HPDE6-E6E7 (cell line): Measurements from ENCODE around the gene AXIN2.
"Not testable (repeated sequence)": the region's sequence is repeated elsewhere in the genome, so short reads cannot be mapped to it uniquely, and the experiment has no call there.

ENCODE experiments used
- DNase-seq: peaks from one replicate; pipeline ENCODE4 v3.0.0; 2011; ENCODE audit warnings: missing footprints; ENCODE audit errors: extremely low spot score

The AXIN2 gene

DNA sequence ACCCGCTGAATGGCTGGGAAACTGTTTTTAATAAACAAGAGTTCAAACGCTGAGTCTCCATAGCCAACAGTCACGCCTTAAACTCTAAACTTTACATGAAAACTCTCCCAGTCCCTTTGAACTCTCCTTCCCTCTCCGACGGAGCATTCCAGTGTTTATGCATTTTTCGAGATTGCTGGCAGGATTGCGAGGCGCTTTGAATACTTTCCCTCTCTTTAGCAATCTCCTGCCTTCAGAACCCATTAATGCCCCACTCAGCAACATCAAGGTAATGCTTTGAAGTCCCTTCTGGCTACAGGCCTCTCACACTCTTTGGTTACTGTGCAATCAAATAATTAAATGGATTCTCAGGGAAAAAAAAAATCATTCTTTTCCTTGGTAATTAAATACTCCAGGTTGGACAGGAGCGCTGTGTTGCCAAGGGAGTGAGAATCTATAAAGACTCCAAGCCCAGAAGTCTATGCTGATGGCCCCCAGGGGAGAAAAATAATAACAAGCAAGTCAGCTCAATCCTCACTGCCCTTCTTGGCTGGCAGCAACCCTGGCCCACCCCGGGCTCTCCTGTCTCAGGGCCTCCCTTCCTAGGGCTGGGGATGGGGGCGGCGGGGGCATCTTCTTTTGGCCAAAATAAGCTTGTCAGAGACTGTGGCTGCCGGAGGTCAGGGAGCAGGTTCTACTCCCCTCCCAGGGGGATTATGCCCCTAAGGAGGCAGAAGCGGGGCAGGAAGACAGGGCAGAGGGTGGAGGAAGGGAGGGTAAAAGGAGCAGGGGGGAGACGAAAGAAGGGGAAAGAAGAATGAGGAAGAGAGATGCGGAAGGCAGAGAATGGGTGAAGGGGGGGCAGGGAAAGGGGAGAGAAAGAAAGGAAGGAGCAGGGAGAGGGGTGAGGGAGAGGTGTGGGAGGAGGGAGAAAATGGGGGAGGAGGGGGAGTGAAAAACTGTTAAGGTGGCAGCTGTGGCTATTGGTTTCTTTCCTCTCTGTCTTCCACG, 45.2 kb downstream of the AXIN2 start:
- no peak for DNase-seq

DNA sequence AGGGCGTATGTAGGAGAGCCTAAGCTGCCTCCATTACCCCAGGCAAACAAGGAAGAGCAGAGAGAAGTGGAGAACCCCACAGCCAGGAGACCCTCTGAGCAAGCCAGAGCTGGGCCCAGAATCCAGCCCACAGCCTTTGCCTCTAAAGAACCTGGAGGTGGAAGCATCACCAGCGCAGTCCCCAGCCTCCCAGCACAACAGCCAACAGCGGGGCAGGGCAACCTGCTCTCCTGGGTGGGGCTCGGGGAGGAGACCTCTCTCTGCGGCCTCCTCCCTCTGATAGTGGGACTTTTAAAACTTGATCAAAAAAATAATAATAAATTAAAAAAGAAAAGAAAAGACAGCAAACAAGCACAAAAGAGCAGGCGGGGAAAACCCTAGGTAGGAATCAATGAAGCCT, 45.9 kb downstream of the AXIN2 start:
- no peak for DNase-seq

DNA sequence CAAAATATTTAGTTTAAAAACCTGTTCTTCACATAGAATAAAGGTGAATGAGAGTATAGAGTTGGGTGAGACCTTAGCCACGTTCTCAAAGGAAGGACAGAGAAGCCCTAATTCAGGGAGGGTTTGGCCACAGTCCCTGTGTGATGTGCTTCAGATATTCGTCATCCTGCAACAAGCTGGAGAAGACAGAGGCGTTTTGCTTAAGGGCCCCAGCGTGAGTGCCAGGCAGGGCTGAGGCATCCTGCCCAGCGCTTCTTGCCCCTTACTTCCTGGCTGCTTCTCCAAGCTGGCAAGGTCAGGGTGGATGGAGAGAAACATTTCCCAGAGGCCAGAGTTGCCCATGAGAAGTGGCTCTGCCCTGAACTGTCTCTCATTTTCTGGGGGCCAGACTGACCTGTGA, 46.9 kb downstream of the AXIN2 start:
- DNase-seq: no peak

DNA sequence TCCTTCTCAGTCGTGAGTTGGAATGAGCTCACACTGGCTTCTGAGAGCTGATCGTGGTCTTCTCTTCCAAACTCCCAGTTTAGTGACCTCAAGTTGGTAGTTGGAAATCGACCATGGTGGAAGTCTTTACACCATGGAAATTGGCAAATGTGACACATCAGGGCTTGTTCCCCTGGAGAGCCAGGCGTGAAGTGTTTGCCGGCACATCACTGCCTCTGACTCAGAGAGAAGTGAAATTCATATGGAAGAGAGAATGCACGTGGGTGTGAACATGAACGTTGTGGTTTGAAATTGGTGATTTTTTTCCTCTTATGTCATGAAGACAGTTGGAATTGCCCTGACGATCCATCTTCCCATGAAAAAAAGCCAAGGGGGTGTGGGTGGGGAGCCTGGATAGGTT, 47.4 kb downstream of the AXIN2 start:
- no peak for DNase-seq

DNA sequence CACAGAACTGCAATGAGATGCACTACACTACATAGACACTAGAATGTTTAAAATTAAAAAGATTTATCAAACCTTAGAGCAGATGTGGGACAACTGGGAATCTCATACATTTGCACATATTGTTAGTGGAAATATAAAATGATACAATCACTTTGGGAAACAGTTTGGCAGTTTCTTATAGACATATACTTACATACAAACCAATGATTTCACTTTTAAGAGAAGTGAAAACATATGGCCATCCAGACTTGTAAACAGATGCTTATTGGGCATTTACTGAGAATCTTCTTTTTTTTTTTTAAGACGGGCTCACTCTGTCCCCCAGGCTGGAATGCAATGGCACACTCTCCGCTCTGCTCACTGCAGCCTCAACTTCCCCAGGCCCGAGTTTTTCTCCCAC, 50.1 kb downstream of the AXIN2 start:
- DNase-seq: no peak

DNA sequence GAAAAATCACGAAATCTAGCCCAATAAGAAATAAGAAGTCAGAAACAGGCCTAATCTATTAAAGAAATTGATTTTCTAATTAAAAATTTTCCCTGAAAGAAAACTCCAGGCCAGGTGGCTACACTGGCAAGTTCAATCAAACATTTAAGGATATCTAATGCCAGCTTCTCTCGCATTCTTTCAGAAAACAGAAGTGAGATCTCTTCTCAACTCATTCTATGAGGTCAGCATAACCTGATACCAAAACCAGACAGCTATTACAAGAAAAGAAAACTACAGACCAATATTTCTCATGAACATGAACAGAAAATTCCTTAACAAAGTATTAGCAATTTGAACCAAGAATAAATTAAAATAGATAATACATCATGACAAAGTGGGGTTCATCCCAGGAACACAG, 52.4 kb downstream of the AXIN2 start:
- DNase-seq: no peak

DNA sequence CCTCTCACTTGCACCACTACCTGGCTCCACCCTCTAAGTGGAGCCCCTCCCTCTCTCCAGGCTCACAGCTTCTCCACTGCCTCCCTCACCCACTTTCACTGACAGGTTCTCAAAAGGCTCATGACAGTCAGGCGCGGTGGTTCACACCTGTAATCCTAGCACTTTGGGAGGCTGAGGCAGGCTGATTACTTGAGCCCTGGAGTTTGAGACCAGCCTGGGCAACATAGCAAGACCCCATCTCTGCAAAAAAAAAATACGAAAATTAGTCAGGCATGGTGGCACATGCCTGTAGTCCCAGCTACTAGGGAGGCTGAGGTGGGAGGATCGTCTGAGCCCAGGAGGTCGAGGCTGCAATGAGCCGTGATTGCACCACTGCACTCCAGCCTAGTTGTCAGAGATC, 56.8 kb downstream of the AXIN2 start:
- not testable (repeated sequence) for DNase-seq

DNA sequence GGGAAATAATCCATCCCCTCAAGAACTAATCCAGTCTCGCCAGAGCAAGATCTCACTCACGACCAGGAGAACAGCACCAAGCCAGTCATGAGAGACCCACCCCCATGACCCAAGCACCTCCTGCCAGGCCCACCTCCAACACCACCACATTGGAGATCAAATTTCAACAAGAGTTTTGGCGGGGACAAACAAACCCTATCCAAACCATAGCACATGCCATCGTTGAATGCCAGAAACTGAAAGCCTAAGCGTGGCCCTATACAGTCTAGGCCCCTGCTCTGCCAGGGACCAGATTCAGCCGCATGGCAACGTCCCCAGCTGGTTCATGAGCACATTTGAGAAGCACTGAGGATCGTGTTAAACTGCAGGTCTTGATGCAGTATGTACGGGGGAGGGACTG, 57.3 kb downstream of the AXIN2 start:
- DNase-seq: no peak

DNA sequence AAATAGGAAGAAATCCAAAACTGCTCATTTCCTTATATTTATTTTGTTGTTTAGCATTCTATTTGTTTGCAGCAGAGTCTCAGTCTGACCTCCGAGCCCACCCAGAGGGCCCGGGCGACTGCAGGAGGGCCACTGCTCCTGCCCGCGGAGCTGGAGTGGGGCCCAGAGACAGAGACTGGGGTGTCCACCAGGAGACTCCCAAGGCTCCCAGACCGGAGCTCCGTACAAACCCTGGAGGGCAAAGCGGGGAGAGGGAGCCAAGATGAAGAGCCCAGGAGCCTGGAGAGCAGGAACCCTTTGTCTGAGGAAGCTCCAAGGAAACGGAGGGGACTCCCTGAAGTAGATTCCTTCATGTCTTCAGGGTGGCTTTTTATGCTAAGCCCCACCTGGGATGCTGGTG, 57.9 kb downstream of the AXIN2 start:
- no peak for DNase-seq

DNA sequence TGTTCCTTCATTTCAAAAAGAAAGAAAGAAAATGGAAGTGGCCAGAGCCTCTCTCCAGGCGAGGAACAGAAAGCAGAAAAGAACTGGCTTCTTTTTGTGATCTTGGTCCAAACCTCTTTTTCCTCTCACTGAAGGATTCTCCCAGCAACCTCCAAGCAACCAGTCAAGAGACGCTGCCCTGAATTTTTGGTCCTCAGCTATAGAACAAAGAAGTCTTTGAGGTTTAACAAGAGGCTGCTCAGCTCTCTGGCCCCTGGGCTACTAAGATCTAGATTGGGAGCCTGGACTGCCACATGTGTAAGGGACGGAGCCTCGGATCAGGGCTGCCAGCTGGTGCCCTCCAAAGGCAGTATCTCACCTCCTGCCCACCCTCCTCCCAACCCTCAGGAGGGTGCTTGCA, 62.6 kb downstream of the AXIN2 start:
- DNase-seq: no peak

DNA sequence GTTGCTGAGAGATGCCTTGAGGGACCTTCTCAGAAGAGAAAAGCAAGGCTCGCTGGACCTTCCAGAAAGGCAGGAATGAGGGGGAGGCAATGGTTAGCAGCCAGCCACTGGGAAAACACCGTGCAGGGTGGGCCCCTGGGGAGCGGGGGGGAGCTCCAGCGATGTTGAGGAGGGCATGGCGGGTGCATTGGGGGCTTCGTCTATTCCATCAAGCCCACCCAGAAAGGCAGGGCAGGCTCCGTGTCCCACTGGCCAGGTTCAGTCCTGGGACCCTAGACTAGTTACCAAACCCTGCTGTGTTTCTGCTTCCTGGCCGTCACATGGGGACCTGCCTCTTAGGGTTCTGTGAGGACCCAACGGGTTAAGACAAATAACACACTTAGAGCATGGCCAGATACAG, 64.6 kb downstream of the AXIN2 start:
- no peak for DNase-seq

DNA sequence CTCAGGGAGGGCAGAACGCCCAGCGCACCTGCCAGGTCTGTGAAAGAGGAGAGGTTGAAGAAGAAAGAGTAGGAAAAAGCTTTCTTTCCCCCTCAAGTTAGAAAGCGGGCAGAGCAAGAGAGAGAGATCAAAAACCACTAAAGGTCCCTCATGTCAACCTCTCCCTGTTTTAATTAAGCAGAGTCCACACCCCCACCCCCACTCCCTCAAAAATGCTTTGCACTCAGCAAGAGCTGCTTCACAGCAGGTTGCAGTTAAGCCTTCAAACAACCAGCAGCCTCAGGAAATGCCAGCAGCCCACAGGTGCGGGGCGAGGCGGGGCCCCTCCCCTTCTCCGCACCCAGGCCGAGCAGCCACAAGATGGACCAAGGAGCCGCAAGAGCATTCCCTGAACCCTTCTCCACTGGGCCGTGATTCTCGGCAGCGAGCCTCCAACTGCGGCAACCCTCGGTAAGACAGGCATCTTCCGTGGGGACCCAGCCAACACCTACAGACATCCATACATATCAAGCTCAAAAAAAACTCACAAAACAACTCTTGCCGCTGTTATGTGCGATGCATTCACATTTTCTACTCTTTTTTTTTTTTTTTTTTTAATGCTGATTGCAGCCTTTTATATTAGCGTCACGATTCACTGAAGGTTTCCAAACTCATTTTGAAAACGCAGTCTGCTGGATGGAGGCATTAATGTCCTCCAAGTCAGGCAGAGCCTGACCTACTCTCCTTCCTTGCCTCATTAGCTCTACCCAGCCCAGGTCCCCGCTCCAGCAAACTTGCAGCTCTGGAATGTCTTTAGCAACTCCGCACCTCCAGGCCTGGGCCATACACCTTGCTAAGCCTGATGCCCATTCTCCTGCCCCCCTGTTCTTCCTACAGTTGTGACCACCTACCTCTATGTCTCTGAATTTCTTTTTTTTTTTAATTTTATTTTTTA, 66.1 kb downstream of the AXIN2 start:
- no peak for DNase-seq

DNA sequence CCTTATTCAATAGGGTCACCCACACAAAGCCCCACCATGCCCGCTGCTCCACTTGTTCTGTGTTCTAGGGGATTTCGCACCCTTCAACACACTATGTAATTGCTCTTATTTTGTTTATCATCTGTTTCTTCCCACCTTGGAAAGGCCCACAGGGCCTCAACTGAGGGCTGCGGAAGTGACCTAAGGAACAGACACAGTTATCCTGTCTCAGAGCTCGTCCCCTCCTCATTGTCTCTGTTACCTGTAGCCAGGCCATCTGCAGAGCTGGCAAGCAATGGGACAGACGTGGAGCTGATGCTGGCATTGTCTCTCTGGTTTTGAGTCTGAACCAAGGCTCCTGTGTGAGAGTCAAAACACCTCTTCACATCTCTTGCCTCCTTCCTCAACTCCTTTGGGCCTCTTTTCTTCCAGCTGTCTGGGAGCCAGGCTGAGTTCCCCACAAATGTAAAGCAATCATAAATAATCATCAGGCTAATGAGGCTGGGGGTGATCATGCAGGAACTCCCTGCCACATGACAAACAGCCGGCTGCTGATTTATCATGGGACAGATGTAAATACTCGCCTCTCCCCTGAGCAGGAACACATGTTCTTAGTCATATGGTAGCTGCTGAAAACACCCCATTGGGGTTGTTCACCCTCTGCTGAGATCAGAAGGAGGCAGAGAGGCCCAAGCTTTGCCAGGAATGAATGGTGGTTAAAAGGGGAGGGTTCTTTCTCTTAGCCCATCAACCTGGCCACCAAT, 71.9 kb downstream of the AXIN2 start:
- no peak for DNase-seq

DNA sequence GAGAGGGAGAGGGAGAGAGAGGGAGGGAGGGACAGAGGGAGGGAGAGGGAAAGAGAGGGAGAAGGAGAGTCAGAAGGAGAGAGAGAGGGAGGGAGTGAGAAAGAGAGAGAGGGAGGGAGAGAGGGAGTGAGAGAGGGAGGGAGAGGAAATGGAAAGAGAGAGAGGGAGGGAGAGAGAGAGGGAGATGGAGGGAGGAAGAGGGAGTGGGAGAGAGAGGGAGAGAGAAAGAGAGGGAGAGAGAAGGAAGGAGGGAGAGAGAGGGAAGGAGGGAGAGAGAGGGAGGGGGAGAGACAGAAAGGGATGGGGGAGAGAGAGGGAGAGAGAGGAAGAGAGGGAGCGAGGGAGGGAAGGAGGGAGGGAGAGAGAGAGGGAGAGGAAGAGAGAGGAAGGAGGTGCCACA, 72.8 kb downstream of the AXIN2 start:
- no peak for DNase-seq

DNA sequence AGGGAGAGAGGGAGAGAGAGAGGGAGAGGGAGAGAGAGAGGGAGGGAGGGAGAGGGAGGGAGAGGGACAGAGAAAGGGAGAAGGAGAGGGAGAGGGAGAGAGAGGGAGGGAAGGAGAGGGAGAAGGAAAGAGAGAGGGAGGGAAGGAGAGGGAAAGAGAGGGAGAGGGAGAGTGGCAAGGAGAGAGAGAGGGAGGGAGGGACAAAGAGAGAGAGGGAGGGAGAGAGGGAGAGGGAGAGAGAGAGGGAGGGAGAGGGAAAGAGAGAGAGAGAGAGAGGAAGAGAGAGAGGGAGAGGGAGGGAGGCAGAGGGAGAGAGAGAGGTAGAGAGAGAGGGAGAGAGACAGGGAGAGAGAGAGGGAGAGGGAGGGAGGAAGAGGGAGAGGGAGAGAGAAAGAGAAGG, 73.5 kb downstream of the AXIN2 start:
- DNase-seq: no peak

DNA sequence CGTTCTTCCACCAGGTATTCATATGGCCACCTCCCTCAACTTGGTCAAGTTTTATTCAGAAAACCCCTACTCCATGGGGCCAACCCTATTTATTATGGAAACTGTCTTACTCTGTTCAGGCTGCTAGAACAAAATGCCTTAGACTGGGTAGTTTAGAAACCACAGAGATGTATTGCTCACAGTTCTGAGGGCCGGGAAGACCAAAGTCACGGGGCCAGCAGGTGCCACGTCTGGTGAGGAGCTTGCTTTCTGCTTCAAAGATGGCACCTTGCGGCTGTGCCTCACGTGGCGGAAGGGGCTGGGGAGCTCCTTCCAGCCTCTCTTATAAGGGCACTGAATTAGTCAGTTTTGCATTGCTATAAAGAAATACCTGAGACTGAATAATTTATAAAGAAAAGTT, 74.3 kb downstream of the AXIN2 start:
- DNase-seq: no peak

DNA sequence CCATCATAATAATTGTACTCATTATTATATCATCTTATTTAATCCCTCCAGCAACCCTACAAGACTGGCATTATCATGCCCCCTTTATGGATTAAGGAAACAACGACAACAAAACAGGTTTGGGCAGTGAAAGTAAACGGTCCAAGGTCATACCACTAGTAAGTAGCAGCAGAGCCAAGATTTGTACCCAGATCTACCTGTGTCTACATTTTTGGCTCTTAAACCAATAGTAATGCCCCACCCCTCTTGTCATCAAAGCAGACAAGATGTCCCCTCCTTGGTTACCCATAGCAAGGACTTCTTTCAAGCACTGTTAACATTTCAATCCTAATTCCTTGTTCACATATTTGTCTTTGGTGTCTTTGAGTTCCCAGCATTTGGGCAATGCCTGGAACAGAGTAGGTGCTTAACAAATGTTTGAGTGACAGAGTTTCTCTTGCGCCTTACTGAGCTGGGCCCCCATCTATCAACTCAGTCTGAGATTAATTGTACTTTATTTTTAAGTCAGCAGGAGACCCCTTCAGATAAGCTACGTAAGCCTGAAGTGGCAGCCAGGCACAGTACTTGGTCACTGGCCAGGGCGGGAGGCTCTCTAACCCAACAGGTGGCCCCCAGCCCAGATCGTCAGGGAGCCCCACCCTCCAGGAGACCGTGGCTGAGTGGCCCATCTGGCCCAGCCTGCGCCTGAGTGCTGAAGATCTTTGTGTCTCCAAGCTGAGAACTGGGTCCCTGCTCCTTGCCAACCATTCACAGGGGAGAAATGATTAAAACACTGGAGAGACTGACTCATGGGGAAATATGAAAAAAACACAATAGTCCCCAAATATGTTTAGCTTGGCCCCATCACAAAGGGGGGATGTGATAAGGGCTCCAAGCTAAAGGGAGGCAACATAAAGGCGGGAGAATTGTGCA, 75.8 kb downstream of the AXIN2 start:
- no peak for DNase-seq

DNA sequence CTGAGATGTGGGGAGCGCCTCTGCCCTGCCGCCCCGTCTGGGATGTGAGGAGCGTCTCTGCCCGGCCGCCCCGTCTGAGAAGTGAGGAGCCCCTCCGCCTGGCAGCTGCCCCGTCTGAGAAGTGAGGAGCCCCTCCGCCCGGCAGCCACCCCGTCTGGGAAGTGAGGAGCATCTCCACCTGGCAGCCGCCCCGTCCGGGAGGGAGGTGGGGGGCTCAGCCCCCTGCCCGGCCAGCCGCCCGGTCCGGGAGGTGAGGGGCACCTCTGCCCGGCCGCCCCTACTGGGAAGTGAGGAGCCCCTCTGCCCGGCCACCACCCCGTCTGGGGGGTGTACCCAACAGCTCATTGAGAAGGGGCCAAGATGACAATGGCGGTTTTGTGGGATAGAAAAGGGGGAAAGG, 77.0 kb downstream of the AXIN2 start:
- DNase-seq: not testable (repeated sequence)

DNA sequence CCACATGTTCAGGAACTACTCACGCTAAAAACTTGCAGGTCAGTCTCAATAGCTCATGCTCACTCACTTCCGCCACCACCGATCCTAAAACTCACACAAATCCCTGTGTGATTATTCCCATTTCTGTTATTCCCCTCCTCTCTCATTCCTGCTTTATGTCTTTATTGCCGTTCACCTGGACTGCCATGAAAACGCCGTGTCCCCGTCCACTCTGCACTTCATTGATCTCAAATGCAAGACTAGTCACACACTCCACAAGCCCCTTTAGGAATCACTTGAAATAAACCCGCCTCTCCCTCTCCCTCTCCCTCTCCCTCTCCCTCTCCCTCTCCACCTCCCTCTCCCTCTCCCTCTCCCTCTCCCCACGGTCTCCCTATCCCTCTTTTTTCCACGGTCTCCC, 78.0 kb downstream of the AXIN2 start:
- no peak for DNase-seq

DNA sequence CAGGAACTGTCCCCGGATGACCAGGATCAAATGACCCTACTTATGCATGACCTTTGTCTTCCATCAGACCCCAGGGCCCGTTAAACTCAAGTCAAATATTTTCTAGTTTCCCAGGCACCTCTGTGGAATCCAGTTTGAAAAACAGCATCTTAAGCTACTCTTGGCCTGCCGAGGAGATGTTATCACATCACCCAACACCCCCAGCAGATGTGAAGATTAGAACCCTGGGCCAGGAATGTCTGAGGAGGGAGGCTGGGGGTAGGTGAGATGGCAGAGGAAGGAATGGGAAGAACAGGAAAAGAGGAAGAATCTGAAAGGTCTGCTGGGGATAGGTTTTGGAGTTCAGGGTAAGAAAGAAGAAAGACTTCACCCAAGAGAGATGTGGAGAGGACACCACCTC, 79.2 kb downstream of the AXIN2 start:
- no peak for DNase-seq

DNA sequence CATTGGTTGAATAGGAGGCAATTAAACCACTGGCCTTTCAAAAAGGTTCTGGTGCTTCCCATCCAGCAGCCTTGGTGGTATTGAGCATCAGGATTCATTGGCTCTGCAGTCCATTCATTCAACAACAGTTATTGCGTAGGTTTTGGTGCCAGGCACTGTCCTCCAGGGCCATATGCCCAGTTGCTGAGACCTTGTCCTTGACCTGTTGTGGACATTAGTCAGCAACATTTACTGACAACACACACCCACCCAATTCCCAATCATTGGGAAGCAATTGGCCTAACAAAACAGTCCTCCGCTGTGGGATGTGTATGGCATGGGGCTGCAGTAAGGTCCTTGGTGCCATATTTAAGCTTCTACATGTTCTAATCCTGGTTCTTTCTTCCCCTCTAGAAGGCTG, 82.2 kb downstream of the AXIN2 start:
- no peak for DNase-seq
